ENCODE results near the gene LAMC3. TPM values are rescaled to one million over a fixed set of nuclear protein-coding genes. Genes with fewer than 3 reads are reported as not detected.

LAMC3 gene
- polyA plus RNA-seq, 1 of the 3 experiments (the other 2 are of a cell fraction) = 0.07 TPM

DNA sequence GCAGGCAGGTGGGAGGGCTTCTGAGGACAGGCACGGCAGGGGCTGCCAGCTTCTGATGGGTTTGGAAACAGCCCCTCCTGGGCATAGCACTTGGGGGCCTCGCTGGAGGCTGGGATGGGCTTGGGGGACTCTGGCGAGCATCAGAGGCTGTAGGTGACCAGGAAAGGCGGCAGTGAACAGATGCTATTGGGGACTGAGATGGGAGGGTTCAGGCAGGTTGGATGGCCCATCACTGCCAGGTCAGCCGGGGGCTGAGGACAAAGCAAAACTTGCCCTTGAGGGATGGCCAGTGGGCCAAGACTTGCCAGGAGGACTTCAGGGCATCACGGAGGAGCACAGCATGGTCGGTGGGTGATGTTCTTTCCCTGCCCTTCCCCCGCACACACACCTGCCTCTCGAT, 94.0 kb downstream of the LAMC3 start:
- no peaks in the 10 kb centered on the region for H3F3A ChIP-seq (replicated peaks; ENCODE audit: insufficient read depth)
- H3K79me2 ChIP-seq (ENCODE audit: insufficient read depth) = no peaks in the 10 kb centered on the region
- no peaks in the 10 kb centered on the region; the same call in 1 of the 2 replicates for H3K27me3 ChIP-seq (ENCODE audit: insufficient read depth)
- no peaks in the 10 kb centered on the region; a peak in 1 of 4 replicates for H3K4me1 ChIP-seq (ENCODE audit: control insufficient read depth in 1 of 2, insufficient read depth in 2 of 2, low read depth in 1 of 2, low read length in 1 of 2)
- H3K4me2 ChIP-seq = no peak overlapping the region
- WGBS (ENCODE audit: low lambda C conversion rate) = 76% methylated on average over 8 of the region's 9 CpGs
- H3K27ac ChIP-seq (ENCODE audit: low read depth in 2 of 2, low read length in 1 of 2) = no peak overlapping the region
- TF ChIP-seq EP300 (IDR thresholded peaks at IDR 0.05; ENCODE audit: borderline replicate concordance in 1 of 2, low read depth in 1 of 2, low read length in 1 of 2) = no peak
- no peak for TF ChIP-seq CHD2 (IDR thresholded peaks at IDR 0.05; ENCODE audit: low read length, partially characterized antibody)
- TF ChIP-seq, protein P1, sequence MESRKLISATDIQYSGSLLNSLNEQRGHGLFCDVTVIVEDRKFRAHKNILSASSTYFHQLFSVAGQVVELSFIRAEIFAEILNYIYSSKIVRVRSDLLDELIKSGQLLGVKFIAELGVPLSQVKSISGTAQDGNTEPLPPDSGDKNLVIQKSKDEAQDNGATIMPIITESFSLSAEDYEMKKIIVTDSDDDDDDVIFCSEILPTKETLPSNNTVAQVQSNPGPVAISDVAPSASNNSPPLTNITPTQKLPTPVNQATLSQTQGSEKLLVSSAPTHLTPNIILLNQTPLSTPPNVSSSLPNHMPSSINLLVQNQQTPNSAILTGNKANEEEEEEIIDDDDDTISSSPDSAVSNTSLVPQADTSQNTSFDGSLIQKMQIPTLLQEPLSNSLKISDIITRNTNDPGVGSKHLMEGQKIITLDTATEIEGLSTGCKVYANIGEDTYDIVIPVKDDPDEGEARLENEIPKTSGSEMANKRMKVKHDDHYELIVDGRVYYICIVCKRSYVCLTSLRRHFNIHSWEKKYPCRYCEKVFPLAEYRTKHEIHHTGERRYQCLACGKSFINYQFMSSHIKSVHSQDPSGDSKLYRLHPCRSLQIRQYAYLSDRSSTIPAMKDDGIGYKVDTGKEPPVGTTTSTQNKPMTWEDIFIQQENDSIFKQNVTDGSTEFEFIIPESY (IDR thresholded peaks at IDR 0.05; ENCODE audit: borderline replicate concordance, low read depth) = no peak
- TF ChIP-seq JUND (IDR thresholded peaks at IDR 0.05) = no peak
- TF ChIP-seq ELF1 (IDR thresholded peaks at IDR 0.05) = no peak
- no peak for TF ChIP-seq TCF12 (IDR thresholded peaks at IDR 0.05)
- no peak for TF ChIP-seq SIN3A (IDR thresholded peaks at IDR 0.05; ENCODE audit: borderline replicate concordance, low read depth, low read length)
- no peak for TF ChIP-seq RFX5 (IDR thresholded peaks at IDR 0.05; ENCODE audit: low read length)
- no peak for TF ChIP-seq MEF2A (IDR thresholded peaks at IDR 0.05; ENCODE audit: borderline replicate concordance, low read depth)
- TF ChIP-seq MXI1 (IDR thresholded peaks at IDR 0.05; ENCODE audit: low read depth, low read length) = no peak
- no peak for TF ChIP-seq SMC3 (IDR thresholded peaks at IDR 0.05; ENCODE audit: low read depth, low read length)
- TF ChIP-seq NFIC (IDR thresholded peaks at IDR 0.05; ENCODE audit: borderline replicate concordance) = no peak
- TF ChIP-seq, protein P2, sequence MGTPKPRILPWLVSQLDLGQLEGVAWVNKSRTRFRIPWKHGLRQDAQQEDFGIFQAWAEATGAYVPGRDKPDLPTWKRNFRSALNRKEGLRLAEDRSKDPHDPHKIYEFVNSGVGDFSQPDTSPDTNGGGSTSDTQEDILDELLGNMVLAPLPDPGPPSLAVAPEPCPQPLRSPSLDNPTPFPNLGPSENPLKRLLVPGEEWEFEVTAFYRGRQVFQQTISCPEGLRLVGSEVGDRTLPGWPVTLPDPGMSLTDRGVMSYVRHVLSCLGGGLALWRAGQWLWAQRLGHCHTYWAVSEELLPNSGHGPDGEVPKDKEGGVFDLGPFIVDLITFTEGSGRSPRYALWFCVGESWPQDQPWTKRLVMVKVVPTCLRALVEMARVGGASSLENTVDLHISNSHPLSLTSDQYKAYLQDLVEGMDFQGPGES (IDR thresholded peaks at IDR 0.05; ENCODE audit: low read depth, low read length) = no peak
- no peak for TF ChIP-seq TAF1 (IDR thresholded peaks at IDR 0.05; ENCODE audit: borderline replicate concordance, low read depth, low read length)
- TF ChIP-seq FOSL2 (IDR thresholded peaks at IDR 0.05; ENCODE audit: borderline replicate concordance, low read depth) = no peak
- TF ChIP-seq RXRA (IDR thresholded peaks at IDR 0.05; ENCODE audit: borderline replicate concordance, low read depth) = no peak
- TF ChIP-seq, protein P3, sequence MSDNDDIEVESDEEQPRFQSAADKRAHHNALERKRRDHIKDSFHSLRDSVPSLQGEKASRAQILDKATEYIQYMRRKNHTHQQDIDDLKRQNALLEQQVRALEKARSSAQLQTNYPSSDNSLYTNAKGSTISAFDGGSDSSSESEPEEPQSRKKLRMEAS (IDR thresholded peaks at IDR 0.05; ENCODE audit: low read depth) = no peak
- TF ChIP-seq, protein P4, sequence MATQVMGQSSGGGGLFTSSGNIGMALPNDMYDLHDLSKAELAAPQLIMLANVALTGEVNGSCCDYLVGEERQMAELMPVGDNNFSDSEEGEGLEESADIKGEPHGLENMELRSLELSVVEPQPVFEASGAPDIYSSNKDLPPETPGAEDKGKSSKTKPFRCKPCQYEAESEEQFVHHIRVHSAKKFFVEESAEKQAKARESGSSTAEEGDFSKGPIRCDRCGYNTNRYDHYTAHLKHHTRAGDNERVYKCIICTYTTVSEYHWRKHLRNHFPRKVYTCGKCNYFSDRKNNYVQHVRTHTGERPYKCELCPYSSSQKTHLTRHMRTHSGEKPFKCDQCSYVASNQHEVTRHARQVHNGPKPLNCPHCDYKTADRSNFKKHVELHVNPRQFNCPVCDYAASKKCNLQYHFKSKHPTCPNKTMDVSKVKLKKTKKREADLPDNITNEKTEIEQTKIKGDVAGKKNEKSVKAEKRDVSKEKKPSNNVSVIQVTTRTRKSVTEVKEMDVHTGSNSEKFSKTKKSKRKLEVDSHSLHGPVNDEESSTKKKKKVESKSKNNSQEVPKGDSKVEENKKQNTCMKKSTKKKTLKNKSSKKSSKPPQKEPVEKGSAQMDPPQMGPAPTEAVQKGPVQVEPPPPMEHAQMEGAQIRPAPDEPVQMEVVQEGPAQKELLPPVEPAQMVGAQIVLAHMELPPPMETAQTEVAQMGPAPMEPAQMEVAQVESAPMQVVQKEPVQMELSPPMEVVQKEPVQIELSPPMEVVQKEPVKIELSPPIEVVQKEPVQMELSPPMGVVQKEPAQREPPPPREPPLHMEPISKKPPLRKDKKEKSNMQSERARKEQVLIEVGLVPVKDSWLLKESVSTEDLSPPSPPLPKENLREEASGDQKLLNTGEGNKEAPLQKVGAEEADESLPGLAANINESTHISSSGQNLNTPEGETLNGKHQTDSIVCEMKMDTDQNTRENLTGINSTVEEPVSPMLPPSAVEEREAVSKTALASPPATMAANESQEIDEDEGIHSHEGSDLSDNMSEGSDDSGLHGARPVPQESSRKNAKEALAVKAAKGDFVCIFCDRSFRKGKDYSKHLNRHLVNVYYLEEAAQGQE (IDR thresholded peaks at IDR 0.05; ENCODE audit: low read depth, low read length) = no peak
- no peak for TF ChIP-seq POLR2AphosphoS5 (IDR thresholded peaks at IDR 0.05; ENCODE audit: low read depth, low read length)
- no peaks in the 10 kb centered on the region for H4K20me1 ChIP-seq (ENCODE audit: insufficient read depth)
- H3K9me2 ChIP-seq = no peaks in the 10 kb centered on the region
- ChIA-PET POLR2A (no interaction called here), CTCF (interaction anchor here (1.7 kb wide), 1 partner anchor 45 kb away, joined by 9 read pairs; no protein-coding TSS in a partner anchor)
- no peak for DNase-seq
- no peaks in the 10 kb centered on the region for H3K9me3 ChIP-seq
- no peak overlapping the region for H3K4me3 ChIP-seq (ENCODE audit: low read depth in 2 of 2, low read length in 1 of 2)
- no peaks in the 10 kb centered on the region for H3K36me3 ChIP-seq (replicated peaks in 1 of 2; ENCODE audit: control insufficient read depth in 1 of 2, insufficient read depth in 2 of 2, low read length in 1 of 2)
- no peak overlapping the region for H2AFZ ChIP-seq (ENCODE audit: low read depth)
- no peak overlapping the region for H3K9ac ChIP-seq

All from SK-N-SH (cell line).